DND-41 (cell line): ENCODE measurements around the gene TMEM132D.

Experiments used
- EZH2 ChIP-seq: IDR thresholded peaks from 3 replicates; pipeline ENCODE4 v1.6.1; 2012; ENCODE audit warnings: borderline replicate concordance, low read depth, mild to moderate bottlenecking, moderate library complexity, low read length, inconsistent platforms; ENCODE audit not compliant: severe bottlenecking
- TF ChIP-seq, protein P1 (sequence below): IDR thresholded peaks from 2 replicates; pipeline ENCODE4 v1.5.1; 2012; ENCODE audit warnings: borderline replicate concordance, low read length, moderate library complexity, mild to moderate bottlenecking; ENCODE audit not compliant: poor library complexity, severe bottlenecking; ENCODE audit errors: extremely low read depth

DNA sequence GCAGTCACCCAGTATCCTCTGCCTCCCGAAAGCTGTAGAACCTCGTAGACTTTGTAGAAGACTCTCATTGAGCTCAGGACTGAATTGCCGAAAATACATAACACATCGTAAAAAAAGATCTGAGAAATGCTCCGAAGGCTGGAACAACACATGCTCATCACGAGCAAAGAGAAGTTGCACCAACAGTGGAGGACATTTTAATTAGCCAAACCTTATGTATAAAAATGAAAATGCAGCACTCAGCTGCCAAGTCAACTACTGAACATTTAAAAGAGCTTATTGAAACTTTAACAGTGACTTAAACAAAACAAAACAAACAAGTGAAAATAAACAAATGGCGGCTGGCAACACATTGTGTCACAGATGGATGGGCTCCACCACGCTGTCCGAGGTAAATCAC, 519.9 kb downstream of the TMEM132D start:
- TF ChIP-seq EZH2, result no peak
- TF ChIP-seq, protein P1, sequence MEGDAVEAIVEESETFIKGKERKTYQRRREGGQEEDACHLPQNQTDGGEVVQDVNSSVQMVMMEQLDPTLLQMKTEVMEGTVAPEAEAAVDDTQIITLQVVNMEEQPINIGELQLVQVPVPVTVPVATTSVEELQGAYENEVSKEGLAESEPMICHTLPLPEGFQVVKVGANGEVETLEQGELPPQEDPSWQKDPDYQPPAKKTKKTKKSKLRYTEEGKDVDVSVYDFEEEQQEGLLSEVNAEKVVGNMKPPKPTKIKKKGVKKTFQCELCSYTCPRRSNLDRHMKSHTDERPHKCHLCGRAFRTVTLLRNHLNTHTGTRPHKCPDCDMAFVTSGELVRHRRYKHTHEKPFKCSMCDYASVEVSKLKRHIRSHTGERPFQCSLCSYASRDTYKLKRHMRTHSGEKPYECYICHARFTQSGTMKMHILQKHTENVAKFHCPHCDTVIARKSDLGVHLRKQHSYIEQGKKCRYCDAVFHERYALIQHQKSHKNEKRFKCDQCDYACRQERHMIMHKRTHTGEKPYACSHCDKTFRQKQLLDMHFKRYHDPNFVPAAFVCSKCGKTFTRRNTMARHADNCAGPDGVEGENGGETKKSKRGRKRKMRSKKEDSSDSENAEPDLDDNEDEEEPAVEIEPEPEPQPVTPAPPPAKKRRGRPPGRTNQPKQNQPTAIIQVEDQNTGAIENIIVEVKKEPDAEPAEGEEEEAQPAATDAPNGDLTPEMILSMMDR, result no peak
